DND-41 (cell line): ENCODE data around the gene CCND1.

Source experiments
- CTCF ChIP-seq: IDR thresholded peaks from 2 replicates; pipeline ENCODE4 v1.5.1; 2012; ENCODE audit warnings: borderline replicate concordance, low read length, moderate library complexity, mild to moderate bottlenecking; ENCODE audit not compliant: poor library complexity, severe bottlenecking; ENCODE audit errors: extremely low read depth
- EZH2 ChIP-seq: IDR thresholded peaks from 3 replicates; pipeline ENCODE4 v1.6.1; 2012; ENCODE audit warnings: borderline replicate concordance, low read depth, mild to moderate bottlenecking, moderate library complexity, low read length, inconsistent platforms; ENCODE audit not compliant: severe bottlenecking

- TF ChIP-seq CTCF, result no peak
- no peak for TF ChIP-seq EZH2
Measured at GRCh38 chr11:69685348-69685747, 44.4 kb downstream of the CCND1 start.
